Activated CD8-positive, alpha-beta memory T cell treated with anti-CD3 and anti-CD28 coated beads, Interleukin-2, amount 50 U/mL, for 24 hours (primary cell): ENCODE measurements around the gene SLC12A5.

Source experiments
- DNase-seq: peaks from one replicate; pipeline ENCODE4 v3.0.0-alpha.2; 2020; ENCODE audit errors: extremely low read depth

SLC12A5 gene

GRCh38 chr20:46027245-46027853 is 1.7 kb upstream of the SLC12A5 start:
- DNase-seq, result no peak

GRCh38 chr20:46028110-46028509 is 905 bp upstream of the SLC12A5 start:
- no peak for DNase-seq

- no peak for DNase-seq
Observed at GRCh38 chr20:46030284-46031013, 1.4 kb downstream of the SLC12A5 start.

- DNase-seq, result no peak
Observed at GRCh38 chr20:46031014-46031569, 2.1 kb downstream of the SLC12A5 start.

GRCh38 chr20:46031701-46032254 is 2.8 kb downstream of the SLC12A5 start:
- no peak for DNase-seq

GRCh38 chr20:46034039-46034438 is 5.0 kb downstream of the SLC12A5 start:
- DNase-seq, result no peak

- DNase-seq, result no peak
Observed at GRCh38 chr20:46035253-46035652, 6.2 kb downstream of the SLC12A5 start.

- no peak for DNase-seq
Observed at GRCh38 chr20:46035713-46036112, 6.7 kb downstream of the SLC12A5 start.

GRCh38 chr20:46036370-46036769 is 7.4 kb downstream of the SLC12A5 start:
- DNase-seq, result no peak

GRCh38 chr20:46037036-46037435 is 8.0 kb downstream of the SLC12A5 start:
- DNase-seq, result no peak

GRCh38 chr20:46040902-46041535 is 12.0 kb downstream of the SLC12A5 start:
- no peak for DNase-seq

GRCh38 chr20:46043556-46043955 is 14.5 kb downstream of the SLC12A5 start:
- no peak for DNase-seq

GRCh38 chr20:46044896-46045295 is 15.9 kb downstream of the SLC12A5 start:
- no peak for DNase-seq

GRCh38 chr20:46046588-46047310 is 17.7 kb downstream of the SLC12A5 start:
- DNase-seq, result no peak

- DNase-seq, result no peak
Observed at GRCh38 chr20:46047821-46048220, 18.8 kb downstream of the SLC12A5 start.

- no peak for DNase-seq
Observed at GRCh38 chr20:46049190-46049589, 20.2 kb downstream of the SLC12A5 start.

GRCh38 chr20:46049815-46050214 is 20.8 kb downstream of the SLC12A5 start:
- DNase-seq, result no peak

- no peak for DNase-seq
Observed at GRCh38 chr20:46050444-46050843, 21.4 kb downstream of the SLC12A5 start.

- DNase-seq, result no peak
Observed at GRCh38 chr20:46050885-46051284, 21.9 kb downstream of the SLC12A5 start.

GRCh38 chr20:46051556-46052308 is 22.7 kb downstream of the SLC12A5 start:
- DNase-seq, result no peak

GRCh38 chr20:46053416-46053815 is 24.4 kb downstream of the SLC12A5 start:
- DNase-seq, result no peak
